LNCaP clone FGC (cell line): ENCODE measurements around the gene LHX2.

Source experiments
- DNase-seq: peaks from one replicate; pipeline ENCODE4 v3.0.0-alpha.2; 2011; ENCODE audit warnings: low read depth
- H3K4me3 ChIP-seq: 2 replicates; pipeline ENCODE4 v1.5.1; 2011; ENCODE audit warnings: mild to moderate bottlenecking, low read depth, low read length, control low read depth
- CTCF ChIP-seq: IDR thresholded peaks from 2 replicates; pipeline ENCODE4 v1.5.1; 2012; ENCODE audit warnings: mild to moderate bottlenecking; ENCODE audit not compliant: control insufficient read depth, insufficient read depth; ENCODE audit errors: extremely low read depth

Gene LHX2

GRCh38 chr9:124014211-124014955, 2.8 kb downstream of the LHX2 start:
- DNase-seq = no peak

DNA sequence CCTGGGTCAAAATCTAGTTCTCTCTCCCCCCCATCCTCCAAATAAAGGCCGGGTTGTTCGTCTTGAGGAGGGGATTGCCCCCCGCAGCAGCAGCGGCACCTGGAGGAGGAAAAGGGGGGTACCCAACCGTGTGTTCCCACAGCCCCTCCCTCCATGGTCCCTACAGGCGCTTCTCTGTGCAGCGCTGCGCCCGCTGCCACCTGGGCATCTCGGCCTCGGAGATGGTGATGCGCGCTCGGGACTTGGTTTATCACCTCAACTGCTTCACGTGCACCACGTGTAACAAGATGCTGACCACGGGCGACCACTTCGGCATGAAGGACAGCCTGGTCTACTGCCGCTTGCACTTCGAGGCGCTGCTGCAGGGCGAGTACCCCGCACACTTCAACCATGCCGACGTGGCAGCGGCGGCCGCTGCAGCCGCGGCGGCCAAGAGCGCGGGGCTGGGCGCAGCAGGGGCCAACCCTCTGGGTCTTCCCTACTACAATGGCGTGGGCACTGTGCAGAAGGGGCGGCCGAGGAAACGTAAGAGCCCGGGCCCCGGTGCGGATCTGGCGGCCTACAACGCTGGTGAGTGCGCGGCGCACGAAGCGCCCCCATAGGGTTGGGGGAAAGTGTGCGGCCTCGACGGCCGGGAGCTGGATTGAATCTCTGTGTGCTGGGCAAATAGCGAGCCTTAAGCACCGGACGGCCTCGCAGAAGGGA, 3.5 kb downstream of the LHX2 start:
- DNase-seq = no peak
- no peak overlapping the region for H3K4me3 ChIP-seq
- TF ChIP-seq CTCF = no peak

More at GRCh38 chr9:124014211-124014955, 2.8 kb downstream of the LHX2 start:
- H3K4me3 ChIP-seq = no peak overlapping the region
- TF ChIP-seq CTCF = no peak

DNA sequence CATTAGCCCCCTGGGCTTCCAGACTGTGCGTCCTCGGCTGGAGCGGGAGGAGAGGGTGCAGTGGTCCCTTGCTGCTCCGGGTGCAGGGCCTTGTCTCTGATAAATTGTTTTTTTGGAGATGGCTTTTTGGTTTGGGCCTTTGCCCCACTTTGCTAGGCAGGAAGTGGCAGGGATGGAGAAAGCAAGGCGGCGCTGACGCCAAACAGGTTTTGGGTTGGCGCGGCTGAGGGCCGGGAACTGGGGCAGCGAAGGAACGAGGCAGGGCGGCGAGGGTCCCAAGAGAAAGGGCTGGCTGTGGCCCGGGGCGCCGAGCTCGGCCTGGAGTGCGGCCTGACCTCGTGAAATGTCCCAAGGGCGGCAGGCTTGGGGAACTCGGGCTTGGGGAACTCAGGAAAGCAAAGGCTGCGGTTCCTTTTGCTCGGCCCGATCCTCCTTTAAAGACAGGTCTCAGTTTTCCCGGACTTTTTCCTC, 4.1 kb downstream of the LHX2 start:
- no peak for TF ChIP-seq CTCF
- no peak overlapping the region for H3K4me3 ChIP-seq
- DNase-seq = no peak

DNA sequence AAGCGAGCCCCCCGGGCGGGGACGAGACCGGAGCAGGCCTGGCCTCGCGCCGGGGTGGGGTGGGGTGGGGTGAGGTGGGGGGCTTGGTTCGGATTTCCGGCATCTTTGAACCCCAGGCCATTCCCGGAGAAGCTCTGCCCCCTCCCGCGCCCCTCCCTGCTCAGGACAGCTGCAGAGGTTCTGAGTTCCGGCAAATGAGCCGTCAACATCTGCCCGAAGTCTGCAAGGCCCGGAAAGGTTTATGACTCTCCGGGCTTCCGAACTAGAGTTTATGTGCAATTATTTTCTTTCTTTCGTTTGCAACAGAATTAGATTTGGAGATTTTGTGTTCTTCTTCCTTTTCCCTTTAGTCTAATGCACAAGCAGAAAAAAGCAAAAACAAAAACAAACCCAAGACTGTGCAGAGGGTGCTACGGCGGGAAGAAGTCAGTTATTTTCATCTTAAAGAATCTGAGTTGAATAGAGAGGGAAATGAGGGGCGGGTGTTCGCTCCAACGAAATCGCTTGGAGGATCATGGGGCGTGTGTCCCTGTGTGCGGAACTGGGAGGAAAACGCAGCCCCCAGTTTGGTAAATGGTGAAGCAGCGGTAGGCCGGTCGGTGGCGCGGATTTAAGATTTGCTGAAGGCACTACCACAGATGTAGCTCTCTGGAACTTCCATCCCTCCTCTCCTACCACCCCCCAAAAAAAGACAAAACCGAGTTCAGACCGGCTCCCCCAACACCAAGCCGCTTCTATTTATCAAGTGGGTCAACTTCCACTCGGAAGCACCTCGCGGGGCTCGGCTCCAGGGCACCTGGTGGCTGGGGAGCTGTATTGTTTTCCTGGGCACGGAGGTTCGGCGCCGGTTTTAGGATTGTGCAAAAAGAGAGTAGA, 4.8 kb downstream of the LHX2 start:
- TF ChIP-seq CTCF = no peak
- no peak for DNase-seq
- H3K4me3 ChIP-seq = no peak overlapping the region

GRCh38 chr9:124017051-124017928, 5.7 kb downstream of the LHX2 start:
- DNase-seq = no peak
- TF ChIP-seq CTCF = no peak
- H3K4me3 ChIP-seq = no peak overlapping the region

DNA sequence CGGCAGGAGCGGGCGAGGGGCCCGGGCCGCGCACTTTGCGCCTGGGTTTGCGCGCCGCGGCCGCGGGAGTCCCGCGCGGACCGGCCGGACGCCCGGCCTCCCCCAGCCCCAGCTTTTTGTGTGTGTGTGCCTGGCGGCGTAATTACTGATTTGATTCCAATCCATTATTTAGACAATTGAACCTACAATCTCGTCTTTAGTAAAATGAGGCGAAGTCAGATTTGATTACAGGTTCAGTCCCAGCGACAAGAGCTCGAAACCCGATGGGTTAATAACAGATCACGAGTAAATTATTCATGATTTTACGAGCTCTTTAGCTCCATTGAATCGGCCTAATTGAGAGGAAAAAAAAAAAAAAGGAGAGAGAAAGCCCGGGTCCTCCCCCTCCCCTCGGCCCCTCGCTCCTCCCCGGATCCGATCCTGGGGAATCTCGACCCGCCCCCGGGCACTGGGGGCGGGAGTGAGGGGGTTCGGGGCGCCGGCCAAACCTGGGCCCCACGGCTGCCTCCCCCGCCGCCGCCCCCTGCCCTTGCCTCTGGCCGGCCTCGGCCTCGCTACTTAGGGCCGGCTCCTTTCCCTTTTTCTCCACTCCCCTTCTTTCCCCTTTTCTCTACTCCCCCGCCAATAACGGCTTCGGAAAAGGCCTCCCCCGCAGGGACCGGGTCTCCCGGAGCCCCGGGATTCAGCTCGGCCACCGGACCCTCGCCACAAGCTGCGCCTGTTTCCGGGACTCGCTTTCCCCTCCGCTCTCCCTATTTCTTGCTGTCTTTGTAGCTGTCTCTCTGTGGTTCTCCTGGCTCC, 6.6 kb downstream of the LHX2 start:
- DNase-seq = no peak
- TF ChIP-seq CTCF = no peak

More for the DNA sequence above, 6.6 kb downstream of the LHX2 start:
- H3K4me3 ChIP-seq = no peak overlapping the region
